HG03025 (cell line): ENCODE data around the gene INSRR.

Experiments used
- ATAC-seq: cut with Tn5 transposase; IDR thresholded peaks from one replicate; pipeline ENCODE4 v1.9.1; 2021; ENCODE audit warnings: mild to moderate bottlenecking, moderate library complexity; ENCODE audit not compliant: unreplicated experiment, low FRiP score

INSRR gene

DNA sequence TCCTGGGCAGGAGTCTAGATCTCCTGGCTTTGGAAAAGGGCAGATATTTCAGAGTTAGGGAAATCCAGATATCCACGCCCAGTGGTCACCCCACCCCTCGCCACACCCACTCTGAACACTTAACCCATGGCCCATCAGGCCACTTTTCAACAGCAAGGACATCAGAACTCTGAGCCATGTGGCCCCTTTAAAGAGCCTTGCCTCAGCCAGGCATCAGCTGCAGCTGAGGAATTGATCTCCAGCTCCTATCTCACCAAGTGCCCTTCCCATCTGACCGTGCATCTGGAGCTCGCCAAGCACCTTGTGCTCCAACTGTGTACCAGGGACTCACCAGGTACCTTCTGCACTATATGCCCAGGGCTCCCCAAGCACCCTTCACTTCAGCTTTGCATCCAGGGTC, 22.0 kb downstream of the INSRR start:
- no peak for ATAC-seq

DNA sequence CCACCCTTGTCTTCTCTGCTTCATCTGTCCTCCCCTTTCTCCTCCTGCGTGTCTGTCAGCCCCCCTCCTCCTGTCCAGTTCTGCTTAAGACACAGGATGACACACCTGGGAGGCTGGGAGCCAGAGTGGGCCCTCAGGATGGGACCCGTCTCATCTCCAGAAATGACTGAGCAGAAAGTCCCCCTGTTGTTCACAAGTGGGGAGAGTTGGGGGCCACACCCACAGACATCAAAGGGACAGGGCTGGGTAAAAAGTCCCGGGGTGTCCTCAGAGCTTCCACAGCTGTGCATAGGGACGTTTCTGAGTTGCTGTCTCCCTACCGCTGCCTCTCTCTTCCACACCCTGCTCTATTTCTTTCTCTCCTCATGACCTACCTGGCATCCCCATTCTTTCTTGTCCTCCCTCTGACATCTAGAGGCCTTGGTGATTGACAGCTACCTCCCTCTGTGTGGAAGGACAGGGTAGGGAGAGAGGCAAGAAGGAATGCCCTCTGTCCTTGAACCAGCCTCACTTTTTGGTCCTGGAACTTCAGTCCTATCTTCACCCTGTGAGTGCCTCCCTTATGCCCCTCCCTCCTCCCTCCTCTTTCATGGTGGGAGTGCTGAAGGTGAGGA, 22.8 kb downstream of the INSRR start:
- ATAC-seq = no peak

- no peak for ATAC-seq
Observed at GRCh38 chr1:156834322-156834721, 24.6 kb downstream of the INSRR start.

DNA sequence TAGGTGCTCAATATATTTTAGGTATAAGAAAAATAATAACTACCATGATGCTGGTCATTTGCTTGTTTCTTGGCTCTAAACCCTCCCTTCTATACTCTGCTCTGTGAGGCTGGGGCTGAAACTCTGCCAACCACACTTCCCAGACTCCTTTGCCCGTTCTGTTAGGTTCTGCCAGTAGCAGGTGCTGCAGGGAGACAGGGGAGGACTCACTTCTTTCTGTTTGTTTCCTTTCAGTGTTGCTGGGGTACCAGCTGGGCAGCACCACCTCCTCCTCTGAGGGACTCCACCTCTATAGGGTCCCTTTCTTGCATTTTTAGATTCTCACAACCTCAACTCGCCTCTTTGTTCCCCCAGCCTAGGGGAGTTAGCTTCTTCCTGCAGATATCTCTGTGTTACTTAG, 25.3 kb downstream of the INSRR start:
- no peak for ATAC-seq

- no peak for ATAC-seq
Observed at GRCh38 chr1:156832434-156832833, 26.5 kb downstream of the INSRR start.

GRCh38 chr1:156828400-156829124, 30.4 kb downstream of the INSRR start:
- ATAC-seq = no peak

DNA sequence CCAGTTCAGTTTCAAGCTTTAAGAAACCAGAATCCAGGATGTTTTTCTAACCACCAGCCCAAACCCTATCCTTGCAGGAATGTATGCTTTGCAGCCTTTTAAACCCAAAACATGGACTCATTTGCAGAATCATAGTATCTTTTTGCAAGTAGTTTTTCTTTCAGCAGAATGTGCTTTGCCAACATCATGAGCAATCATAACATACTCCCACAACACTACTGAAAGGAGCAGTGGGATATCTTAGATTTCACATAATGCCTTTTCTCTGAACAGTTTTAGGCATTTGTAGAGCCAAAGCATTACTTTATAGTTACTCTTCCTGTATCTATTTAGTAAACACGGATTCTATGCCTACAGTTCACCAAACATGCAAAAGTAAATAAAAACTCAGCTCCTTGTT, 32.3 kb downstream of the INSRR start:
- no peak for ATAC-seq

GRCh38 chr1:156823210-156823790, 35.6 kb downstream of the INSRR start:
- no peak for ATAC-seq

DNA sequence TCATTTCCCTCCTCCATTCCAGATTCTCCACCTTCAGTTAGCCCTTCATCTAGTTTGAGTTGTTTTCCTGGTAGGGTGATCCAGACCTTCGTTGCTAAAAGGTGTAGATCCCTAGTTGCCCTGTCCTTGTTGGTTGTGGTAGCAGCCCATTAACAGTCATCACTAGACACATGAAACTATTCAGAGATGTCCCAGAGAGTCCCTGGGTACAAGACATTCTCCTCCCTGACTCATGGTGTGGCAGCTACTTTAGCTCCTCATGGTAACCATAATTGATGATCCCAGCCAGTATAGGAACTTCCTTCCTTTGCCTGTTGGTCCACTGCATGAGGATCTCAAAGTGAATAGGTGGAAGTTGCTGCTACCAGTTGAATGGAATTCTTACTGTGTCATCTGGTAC, 36.2 kb downstream of the INSRR start:
- ATAC-seq = no peak

DNA sequence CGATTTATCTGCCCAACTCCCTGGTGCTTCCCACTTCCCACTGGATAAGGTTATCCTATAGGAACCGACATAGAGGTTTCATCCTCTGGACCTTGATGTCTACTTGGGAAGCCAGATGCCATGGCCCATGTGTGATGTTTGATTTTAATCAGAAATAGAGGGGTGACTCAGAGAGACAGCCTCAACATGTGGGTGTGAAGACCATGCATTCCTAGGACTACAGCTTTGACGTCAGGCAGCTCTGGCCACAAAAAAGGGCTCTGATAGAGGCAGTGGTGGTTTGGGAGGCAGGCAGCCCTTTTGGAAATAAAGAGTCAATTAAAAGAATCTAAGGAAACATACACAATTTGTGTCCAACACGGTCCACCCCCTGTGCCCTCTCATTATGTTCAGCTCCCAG, 37.1 kb downstream of the INSRR start:
- no peak for ATAC-seq

GRCh38 chr1:156816561-156817328, 42.2 kb downstream of the INSRR start, which contains the start of gene SH2D2A:
Gene SH2D2A, minus strand, starts transcription at chr1:156816848. Its CDS starts 140 bp downstream, at chr1:156816708.
- ATAC-seq = no peak

- no peak for ATAC-seq
Observed at GRCh38 chr1:156815961-156816422, 42.9 kb downstream of the INSRR start.

GRCh38 chr1:156815307-156815826, 43.5 kb downstream of the INSRR start:
- ATAC-seq = no peak

DNA sequence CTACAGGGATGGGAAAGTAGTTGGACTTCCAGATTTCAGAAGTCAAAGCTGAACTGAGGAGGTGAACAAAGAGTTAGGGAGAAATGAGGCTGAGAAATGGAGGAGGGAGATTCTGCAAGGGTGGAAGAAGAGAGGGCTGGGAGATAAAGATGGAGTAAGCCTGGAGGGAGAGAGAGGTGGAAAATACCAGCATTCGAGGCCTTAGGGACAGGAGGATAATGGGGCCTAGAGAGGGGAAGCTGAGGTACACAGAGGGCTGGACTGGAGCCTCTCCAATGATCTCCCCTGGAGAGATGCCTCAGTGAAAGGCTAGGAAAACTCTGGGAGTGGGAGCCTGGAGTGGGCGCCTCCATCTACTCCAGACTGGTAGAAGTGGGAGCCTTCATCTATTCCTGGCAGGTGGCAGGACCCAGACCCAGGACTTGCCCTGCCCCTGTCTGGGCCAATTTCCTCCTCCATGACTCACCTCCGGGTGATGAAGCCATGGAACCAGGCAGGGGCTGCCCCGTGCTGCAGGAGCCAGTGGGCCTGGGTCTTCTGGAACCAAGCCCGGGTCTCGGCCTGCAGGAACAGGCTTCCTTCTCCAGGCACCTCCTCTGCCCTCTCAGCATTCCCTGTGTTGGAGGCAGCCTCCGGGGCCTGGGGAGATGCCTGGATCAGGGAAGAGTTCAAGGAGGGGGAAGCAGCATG, 44.2 kb downstream of the INSRR start:
- no peak for ATAC-seq

DNA sequence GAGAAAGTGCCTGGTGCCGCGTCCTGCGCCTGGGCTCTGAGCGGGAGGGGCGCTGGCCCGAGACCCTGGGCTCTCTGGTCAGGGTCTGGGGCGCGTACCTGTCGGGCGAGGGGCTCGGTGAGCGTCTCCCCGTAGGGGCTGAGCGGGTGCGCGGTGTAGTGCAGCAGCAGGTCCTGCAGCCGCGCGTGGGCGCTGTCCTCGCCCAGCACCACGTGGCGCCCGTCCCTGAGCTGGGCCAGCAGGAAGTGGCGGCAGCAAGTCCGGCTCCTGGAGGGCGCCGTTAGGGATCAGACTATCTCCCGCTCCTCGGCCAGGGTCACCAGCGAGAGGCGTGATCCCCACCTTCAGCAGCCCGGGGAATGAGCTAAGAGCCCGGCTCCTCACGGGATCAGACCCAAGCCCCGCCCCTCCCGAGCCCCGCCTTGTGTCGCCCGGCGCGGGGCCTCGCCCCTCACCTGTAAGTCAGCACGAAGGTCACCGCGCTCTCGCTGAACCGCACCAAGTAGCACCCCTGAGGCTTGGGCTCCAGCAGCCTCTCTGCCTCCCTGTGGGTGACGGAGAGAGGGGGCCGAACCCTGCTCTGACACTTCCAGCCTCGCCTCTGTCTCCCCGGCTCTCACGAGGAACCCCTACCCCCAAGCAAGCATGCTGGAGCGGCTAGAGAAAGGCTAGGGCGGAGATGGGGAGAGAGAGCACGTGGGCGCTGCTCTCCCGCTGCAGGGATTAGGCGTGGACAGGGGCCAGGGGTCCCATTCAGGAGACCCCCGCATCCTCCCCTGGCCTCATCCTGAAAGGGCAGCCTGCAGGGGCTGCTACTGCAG, 45.0 kb downstream of the INSRR start:
- ATAC-seq = no peak

GRCh38 chr1:156813298-156813697, 45.6 kb downstream of the INSRR start:
- ATAC-seq = no peak

- ATAC-seq = no peak
Observed at GRCh38 chr1:156812293-156812990, 46.5 kb downstream of the INSRR start.

DNA sequence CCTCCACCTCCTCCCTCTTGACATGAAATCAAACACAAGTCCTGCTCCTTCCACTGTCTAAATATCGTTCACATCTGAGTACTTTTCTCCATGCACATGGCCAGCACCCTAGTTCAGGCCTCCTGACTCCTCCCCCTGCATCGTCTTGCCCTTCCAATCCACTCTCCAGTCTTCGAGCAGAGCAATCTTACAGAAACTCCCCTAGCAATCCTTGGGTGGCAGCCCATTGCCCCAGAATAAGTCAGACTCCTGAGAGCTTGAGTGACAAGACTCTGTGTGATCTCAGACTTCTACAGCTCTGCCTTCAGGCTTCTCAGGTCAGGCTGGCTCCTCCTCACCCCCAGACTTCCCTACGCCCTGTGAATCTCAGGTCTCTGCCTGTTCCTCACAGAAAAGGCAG, 47.7 kb downstream of the INSRR start:
- no peak for ATAC-seq
